Stimulated activated memory B cell treated with anti-CD40 and anti-IgM and Interleukin-4, amounts not matched to agents 10 μg/mL and 1 μg/mL and 100 μg/mL, for 72 hours (primary cell): ENCODE measurements around the gene MYRIP.
A peak's percentile ranks its signal among the peaks of the same experiment; 100 is the strongest.
"Not testable (repeated sequence)": the region's sequence is repeated elsewhere in the genome, so short reads cannot be mapped to it uniquely, and the experiment has no call there.

Experiments used
- ATAC-seq: fragments of 150-1000 bp; cut with Tn5 transposase; 2 replicates; pipeline ENCODE4 v1.10.0; 2021
- H3K27ac Mint-ChIP-seq: one replicate; pipeline ENCODE4 v1.8.0; 2022; ENCODE audit warnings: mild to moderate bottlenecking, mixed read lengths
- H3K27me3 Mint-ChIP-seq: one replicate; pipeline ENCODE4 v1.8.0; 2022; ENCODE audit warnings: mixed read lengths
- H3K36me3 Mint-ChIP-seq: one replicate; pipeline ENCODE4 v1.8.0; 2022; ENCODE audit warnings: mixed read lengths
- H3K4me1 Mint-ChIP-seq: one replicate; pipeline ENCODE4 v1.8.0; 2022; ENCODE audit warnings: mixed read lengths
- H3K4me3 Mint-ChIP-seq: one replicate; pipeline ENCODE4 v1.8.0; 2022; ENCODE audit warnings: mild to moderate bottlenecking, moderate library complexity, mixed read lengths
- H3K9me3 Mint-ChIP-seq: one replicate; pipeline ENCODE4 v1.8.0; 2022; ENCODE audit warnings: mixed read lengths

Gene MYRIP

DNA sequence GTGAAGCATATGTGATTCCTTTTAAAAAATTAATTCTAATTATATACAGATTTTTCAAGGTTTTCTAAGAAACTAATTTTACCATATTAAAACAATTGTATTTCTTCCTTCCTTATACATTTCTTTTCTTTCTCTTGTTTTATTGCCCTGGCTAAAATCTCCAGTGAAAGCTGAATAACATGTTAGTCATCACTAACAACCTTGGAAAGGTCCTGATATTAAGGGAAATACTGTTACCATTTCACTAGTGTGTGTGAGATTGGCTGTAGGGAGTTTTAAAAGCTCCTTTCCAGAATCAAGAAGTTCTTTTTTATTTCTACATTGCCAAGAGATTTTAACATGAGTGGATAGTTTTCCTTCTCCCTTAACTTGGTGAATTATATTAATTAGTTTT lies 270.4 kb downstream of the MYRIP start:
- H3K4me1 Mint-ChIP-seq: no peaks in the 10 kb centered on the region
- peaks cover 22% of the 10 kb centered on the region for H3K27me3 Mint-ChIP-seq
- no peaks in the 10 kb centered on the region for H3K36me3 Mint-ChIP-seq

DNA sequence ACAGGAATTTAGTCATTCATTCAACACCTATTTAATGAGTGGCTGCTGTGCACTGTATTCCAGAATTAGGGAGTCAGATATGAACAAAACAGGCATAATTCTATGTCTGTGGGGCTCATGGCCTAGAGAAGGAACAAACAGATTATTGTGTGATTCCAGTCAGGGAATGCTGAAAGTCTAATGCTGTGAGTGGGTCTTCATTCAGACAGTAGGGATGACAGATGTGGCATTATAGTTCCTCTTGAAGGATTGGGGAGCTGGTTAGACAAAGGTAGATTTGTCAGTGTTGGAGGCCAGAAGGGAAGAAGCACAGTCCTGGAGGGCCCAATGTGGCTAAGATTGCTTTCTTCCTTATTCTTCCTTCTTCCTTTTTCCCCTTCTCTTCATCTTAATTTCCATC lies 273.7 kb downstream of the MYRIP start:
- H3K9me3 Mint-ChIP-seq: peaks cover 8% of the 10 kb centered on the region
- no peaks in the 10 kb centered on the region for H3K4me1 Mint-ChIP-seq
- H3K27me3 Mint-ChIP-seq: peaks cover 28% of the 10 kb centered on the region
- no peak overlapping the region for H3K4me3 Mint-ChIP-seq
- no peak overlapping the region for H3K27ac Mint-ChIP-seq
- no peaks in the 10 kb centered on the region for H3K36me3 Mint-ChIP-seq
- no peak for ATAC-seq

More for the DNA sequence above, 270.4 kb downstream of the MYRIP start:
- Mint-ChIP-seq H3K27ac (no peak overlapping the region), H3K9me3 (peaks cover 8% of the 10 kb centered on the region), H3K4me3 (no peak overlapping the region)
- no peak for ATAC-seq

DNA sequence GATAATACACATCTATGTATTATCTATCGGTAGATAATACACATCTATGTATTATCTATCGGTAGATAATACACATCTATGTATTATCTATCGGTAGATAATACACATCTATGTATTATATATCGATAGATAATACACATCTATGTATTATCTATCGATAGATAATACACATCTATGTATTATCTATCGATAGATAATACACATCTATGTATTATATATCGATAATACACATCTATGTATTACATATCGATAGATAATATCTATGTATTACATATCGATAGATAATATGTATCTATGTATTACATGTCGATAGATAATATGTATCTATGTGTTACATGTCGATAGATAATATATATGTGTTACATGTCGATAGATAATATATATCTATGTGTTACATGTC lies 275.0 kb downstream of the MYRIP start:
- H3K27ac Mint-ChIP-seq, H3K4me3 Mint-ChIP-seq, H3K9me3 Mint-ChIP-seq, H3K4me1 Mint-ChIP-seq, ATAC-seq, H3K36me3 Mint-ChIP-seq: not testable (repeated sequence)
- peaks cover 28% of the 10 kb centered on the region for H3K27me3 Mint-ChIP-seq

DNA sequence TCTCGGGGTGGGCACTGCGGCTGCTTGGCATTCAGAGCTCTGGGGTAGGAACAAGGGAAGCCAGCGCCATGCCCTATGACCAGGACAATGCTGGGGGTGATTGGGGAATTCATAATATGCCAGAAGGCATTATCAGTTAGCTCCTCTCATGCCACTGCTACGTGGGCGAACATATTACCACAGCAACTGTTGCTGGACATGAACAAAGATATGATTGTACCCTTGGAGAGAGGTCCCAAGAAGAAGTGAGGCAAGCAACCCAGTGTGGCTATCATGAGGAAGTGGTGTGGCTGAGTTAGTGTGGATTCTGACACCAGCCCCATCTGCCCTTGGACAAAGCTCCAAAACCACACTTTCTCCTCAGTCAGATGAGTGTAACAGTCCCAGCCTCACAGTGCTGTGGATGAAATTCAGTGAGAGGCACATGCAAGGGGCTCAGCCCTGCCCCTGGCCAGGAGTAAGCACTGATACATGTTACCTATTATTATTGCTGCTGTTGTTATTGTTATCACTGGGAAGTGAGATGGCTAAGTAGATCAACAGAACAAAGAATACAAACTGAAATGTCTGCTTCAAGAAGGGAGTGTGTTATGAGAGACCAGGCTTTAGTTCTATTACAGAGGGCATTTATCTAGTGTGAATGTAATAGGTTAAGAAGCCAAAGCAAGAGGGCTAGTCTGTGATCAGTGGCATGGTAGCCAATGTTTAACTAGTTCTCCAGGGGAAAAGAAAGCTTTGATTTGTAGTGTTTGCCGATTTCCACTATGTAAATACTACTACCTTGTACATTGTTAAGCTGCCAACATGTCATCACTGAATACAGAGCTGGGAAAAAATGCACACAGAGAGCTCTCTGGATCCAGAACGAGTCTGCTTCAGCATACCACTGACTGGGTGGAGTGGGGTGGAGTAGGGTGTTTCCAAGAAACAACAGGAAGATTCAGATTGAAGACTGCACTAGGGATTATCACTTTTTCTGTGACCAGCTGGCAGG lies 277.8 kb downstream of the MYRIP start:
- ATAC-seq: no peak
- no peaks in the 10 kb centered on the region for H3K36me3 Mint-ChIP-seq
- H3K27ac Mint-ChIP-seq: no peak overlapping the region

GRCh38 chr3:40088527-40089170 lies 279.2 kb downstream of the MYRIP start:
- peak; percentile 9 for ATAC-seq
- Mint-ChIP-seq H3K36me3 (no peaks in the 10 kb centered on the region), H3K9me3 (no peaks in the 10 kb centered on the region), H3K4me1 (no peaks in the 10 kb centered on the region), H3K27me3 (peaks cover 8% of the 10 kb centered on the region), H3K27ac (no peak overlapping the region), H3K4me3 (no peak overlapping the region)

More for the DNA sequence above, 277.8 kb downstream of the MYRIP start:
- Mint-ChIP-seq H3K4me3 (no peak overlapping the region), H3K27me3 (peaks cover 8% of the 10 kb centered on the region), H3K4me1 (no peaks in the 10 kb centered on the region), H3K9me3 (no peaks in the 10 kb centered on the region)

DNA sequence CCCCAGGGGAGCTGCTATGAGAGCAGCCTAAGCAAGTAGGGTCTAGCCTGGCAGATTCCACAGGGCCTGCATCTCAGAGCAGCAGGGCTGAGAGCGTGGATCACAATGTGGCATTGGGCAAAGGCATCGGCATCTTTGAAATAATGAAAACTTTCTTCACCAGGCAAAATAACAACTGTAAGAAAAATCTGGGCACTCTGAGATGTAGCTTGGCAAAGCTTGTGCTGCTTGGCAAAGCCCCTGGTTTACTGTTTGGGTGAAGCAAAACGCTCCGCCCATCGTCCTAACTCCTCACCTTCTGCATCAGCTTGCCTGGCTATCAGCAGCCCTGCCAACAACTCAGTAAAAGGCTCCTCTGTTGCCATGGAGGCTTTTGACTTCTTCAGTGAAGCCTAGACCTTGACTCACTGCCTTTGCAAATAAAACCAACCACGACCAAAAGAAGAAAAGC lies 287.3 kb downstream of the MYRIP start:
- Mint-ChIP-seq H3K27me3 (peaks cover 25% of the 10 kb centered on the region), H3K4me1 (no peaks in the 10 kb centered on the region), H3K36me3 (no peaks in the 10 kb centered on the region), H3K4me3 (no peak overlapping the region), H3K27ac (no peak overlapping the region), H3K9me3 (peaks cover 7% of the 10 kb centered on the region)
- ATAC-seq: no peak

- Mint-ChIP-seq H3K4me1 (no peaks in the 10 kb centered on the region), H3K9me3 (peaks cover 7% of the 10 kb centered on the region), H3K4me3 (no peak overlapping the region), H3K36me3 (no peaks in the 10 kb centered on the region), H3K27me3 (peaks cover 27% of the 10 kb centered on the region), H3K27ac (no peak overlapping the region)
- no peak for ATAC-seq
These were observed 288.0 kb downstream of the MYRIP start for GRCh38 chr3:40097131-40098117.

DNA sequence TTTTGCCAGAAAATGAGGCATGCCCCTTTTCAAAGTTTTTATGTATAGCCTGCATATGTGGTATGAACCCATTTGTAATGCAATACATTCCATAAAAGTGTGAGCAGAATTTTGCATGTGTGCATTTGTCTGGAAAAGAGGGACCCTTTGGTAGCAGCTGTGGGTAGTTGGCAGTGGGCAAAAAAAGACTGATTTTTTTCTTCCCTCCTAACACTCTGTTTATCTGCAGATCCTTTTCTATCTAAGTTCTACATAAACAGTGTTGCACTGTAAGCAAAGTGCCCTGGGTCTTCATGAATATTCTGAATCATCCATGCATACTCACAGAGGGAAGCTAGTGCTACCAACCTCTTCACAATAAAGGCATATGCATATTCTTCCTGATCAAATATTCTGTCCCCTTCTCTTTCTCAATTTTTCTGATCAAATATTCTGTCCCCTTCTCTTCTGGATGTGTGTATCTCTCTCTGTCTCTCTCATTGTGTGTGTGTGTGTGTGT lies 288.9 kb downstream of the MYRIP start:
- peaks cover 7% of the 10 kb centered on the region for H3K9me3 Mint-ChIP-seq
- H3K4me1 Mint-ChIP-seq: no peaks in the 10 kb centered on the region
- H3K36me3 Mint-ChIP-seq: no peaks in the 10 kb centered on the region
- no peak overlapping the region for H3K4me3 Mint-ChIP-seq
- ATAC-seq: no peak
- H3K27ac Mint-ChIP-seq: no peak overlapping the region
- H3K27me3 Mint-ChIP-seq: peaks cover 27% of the 10 kb centered on the region

DNA sequence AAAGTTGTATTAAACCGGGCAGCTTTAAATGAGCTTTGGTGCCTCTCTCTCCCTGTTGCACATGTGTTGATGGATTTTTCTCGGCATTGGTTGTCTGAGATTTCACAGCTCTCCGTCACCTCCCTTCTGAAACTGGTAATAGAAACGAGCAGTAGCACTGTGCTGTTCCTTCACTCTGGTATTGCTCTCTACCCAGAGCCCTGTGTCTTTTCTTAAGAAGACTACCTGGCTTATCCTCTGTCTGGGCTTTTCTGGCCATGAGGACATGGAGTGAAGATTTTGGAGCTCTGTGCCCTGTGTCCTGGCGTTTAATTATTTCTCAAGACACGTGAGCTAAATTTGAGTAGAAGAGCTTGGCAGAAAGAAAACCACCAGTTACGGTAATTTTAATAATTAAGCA lies 290.5 kb downstream of the MYRIP start:
- no peak overlapping the region for H3K27ac Mint-ChIP-seq
- H3K36me3 Mint-ChIP-seq: no peaks in the 10 kb centered on the region
- H3K9me3 Mint-ChIP-seq: peaks cover 7% of the 10 kb centered on the region
- no peak overlapping the region for H3K4me3 Mint-ChIP-seq
- no peaks in the 10 kb centered on the region for H3K4me1 Mint-ChIP-seq
- ATAC-seq: no peak
- peaks cover 27% of the 10 kb centered on the region for H3K27me3 Mint-ChIP-seq

DNA sequence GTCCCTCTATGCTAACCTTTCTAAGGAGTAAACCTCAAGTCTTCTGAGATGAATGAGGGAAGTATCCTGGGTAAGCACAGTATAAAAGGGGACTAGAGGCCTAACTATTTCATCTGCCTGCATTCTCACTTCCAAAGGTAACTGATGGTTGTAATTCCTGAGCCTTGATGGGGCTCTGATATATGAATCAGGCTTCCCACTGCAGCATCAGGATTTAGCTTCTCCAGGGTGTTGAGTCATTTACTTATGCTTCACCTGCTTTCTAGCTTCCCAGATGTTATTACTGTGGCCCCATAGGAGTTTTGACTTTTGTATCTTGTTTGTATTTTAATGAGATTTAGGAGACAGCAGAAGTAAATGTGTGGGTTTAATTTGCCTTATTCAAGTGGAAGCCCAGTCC lies 292.8 kb downstream of the MYRIP start:
- H3K27me3 Mint-ChIP-seq: peaks cover 17% of the 10 kb centered on the region
- no peak overlapping the region for H3K4me3 Mint-ChIP-seq
- H3K4me1 Mint-ChIP-seq: no peaks in the 10 kb centered on the region
- no peak for ATAC-seq
- H3K27ac Mint-ChIP-seq: no peak overlapping the region
- peaks cover 7% of the 10 kb centered on the region for H3K9me3 Mint-ChIP-seq
- no peaks in the 10 kb centered on the region for H3K36me3 Mint-ChIP-seq

- Mint-ChIP-seq H3K27me3 (peaks cover 17% of the 10 kb centered on the region), H3K27ac (no peak overlapping the region), H3K9me3 (peaks cover 7% of the 10 kb centered on the region), H3K4me3 (no peak overlapping the region), H3K4me1 (no peaks in the 10 kb centered on the region), H3K36me3 (no peaks in the 10 kb centered on the region)
- no peak for ATAC-seq
These were observed 294.4 kb downstream of the MYRIP start for GRCh38 chr3:40103829-40104228.

DNA sequence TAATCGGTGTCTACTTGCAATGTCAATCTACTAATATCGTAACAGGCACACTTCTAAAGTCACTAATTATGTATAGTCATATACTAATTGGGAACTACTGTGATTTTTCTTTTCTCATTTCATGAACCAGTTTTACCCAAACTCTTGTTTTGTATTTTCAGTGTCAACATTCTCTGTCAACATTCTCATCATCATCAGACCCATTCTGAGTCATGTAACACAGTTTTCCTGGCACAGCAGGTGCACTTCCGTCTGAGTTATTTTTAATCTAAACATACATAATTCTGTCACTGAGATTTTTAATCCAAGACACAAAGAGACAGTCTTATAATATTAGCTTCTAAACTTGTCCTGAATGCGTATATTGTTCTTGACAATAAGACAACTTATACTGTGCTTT lies 295.0 kb downstream of the MYRIP start:
- H3K9me3 Mint-ChIP-seq: peaks cover 7% of the 10 kb centered on the region
- H3K4me1 Mint-ChIP-seq: no peaks in the 10 kb centered on the region
- ATAC-seq: no peak
- no peak overlapping the region for H3K4me3 Mint-ChIP-seq
- peaks cover 17% of the 10 kb centered on the region for H3K27me3 Mint-ChIP-seq
- H3K27ac Mint-ChIP-seq: no peak overlapping the region
- H3K36me3 Mint-ChIP-seq: no peaks in the 10 kb centered on the region

- ATAC-seq: no peak
- peaks cover 6% of the 10 kb centered on the region for H3K27me3 Mint-ChIP-seq
- H3K27ac Mint-ChIP-seq: no peak overlapping the region
- H3K4me3 Mint-ChIP-seq: no peak overlapping the region
- H3K9me3 Mint-ChIP-seq: no peaks in the 10 kb centered on the region
- H3K4me1 Mint-ChIP-seq: no peaks in the 10 kb centered on the region
- H3K36me3 Mint-ChIP-seq: no peaks in the 10 kb centered on the region
These were observed 299.2 kb downstream of the MYRIP start for GRCh38 chr3:40108643-40109042.

DNA sequence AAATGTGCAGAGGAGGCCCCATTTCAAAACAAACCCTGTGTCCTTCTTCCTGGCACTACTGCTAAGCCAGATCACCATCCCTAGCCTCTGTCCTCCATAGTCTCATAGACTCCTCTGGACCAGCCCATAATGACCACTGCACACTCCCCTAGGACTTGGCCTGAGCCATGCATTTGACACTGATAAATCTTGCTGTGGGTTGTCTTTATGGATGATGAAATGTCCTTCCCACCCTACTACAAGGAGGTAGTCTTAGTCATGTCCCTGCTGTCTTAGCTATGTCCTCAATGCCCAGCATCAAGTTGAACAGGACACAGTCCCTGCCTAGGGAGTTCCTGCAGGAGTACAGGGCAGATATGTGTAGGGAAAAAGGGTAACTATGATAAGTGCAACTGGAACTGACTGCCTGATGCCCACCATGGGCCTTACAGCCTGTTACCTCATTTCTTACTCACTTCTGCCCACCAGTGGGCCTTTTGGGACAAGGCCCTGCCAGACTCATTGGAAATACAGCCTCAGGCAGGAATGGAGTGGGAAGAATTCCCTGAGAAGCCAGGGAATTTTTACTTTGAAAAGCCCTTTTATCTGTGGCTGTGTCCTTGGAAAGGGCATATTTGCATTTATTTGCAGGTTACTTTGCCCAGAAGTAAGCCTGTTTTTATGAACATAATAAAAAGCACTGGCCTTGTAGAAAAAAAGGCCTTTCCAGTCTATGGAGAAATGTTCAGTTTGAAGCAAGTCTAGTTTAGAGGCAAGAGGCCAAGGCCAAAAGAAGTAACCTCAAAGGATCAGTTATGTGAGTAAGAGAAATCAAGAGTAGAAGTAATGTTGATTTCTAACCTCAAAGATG lies 300.5 kb downstream of the MYRIP start:
- peak; percentile 44 for ATAC-seq
- Mint-ChIP-seq H3K27me3 (peaks cover 6% of the 10 kb centered on the region), H3K4me3 (no peak overlapping the region), H3K4me1 (no peaks in the 10 kb centered on the region), H3K36me3 (no peaks in the 10 kb centered on the region), H3K27ac (no peak overlapping the region), H3K9me3 (no peaks in the 10 kb centered on the region)
